Measurements from ENCODE around the gene ASH1L.
"Not testable (repeated sequence)": the region's sequence is repeated elsewhere in the genome, so short reads cannot be mapped to it uniquely, and the experiment has no call there.

Gene ASH1L

GRCh38 chr1:155486952-155487351, 75.7 kb downstream of the ASH1L start:
- not testable (repeated sequence) for DNase-seq (ENCODE audit: low spot score)

- no peak for DNase-seq (ENCODE audit: low spot score)
Measured at GRCh38 chr1:155485945-155486344, 76.7 kb downstream of the ASH1L start.

- no peak for DNase-seq (ENCODE audit: low spot score)
Measured at GRCh38 chr1:155485222-155485621, 77.4 kb downstream of the ASH1L start.

- DNase-seq (ENCODE audit: low spot score), result no peak
Measured at GRCh38 chr1:155481741-155482241, 80.8 kb downstream of the ASH1L start.

GRCh38 chr1:155479205-155479604, 83.4 kb downstream of the ASH1L start:
- no peak for DNase-seq (ENCODE audit: low spot score)

GRCh38 chr1:155478270-155478852, 84.2 kb downstream of the ASH1L start:
- no peak for DNase-seq (ENCODE audit: low spot score)

GRCh38 chr1:155474146-155474545, 88.5 kb downstream of the ASH1L start:
- DNase-seq (ENCODE audit: low spot score), result no peak

GRCh38 chr1:155473151-155473821, 89.3 kb downstream of the ASH1L start:
- DNase-seq (ENCODE audit: low spot score), result no peak

GRCh38 chr1:155472491-155473083, 90.0 kb downstream of the ASH1L start:
- no peak for DNase-seq (ENCODE audit: low spot score)

- no peak for DNase-seq (ENCODE audit: low spot score)
Measured at GRCh38 chr1:155471891-155472290, 90.7 kb downstream of the ASH1L start.

- DNase-seq (ENCODE audit: low spot score), result no peak
Measured at GRCh38 chr1:155471026-155471425, 91.6 kb downstream of the ASH1L start.

GRCh38 chr1:155466996-155467395, 95.6 kb downstream of the ASH1L start:
- no peak for DNase-seq (ENCODE audit: low spot score)

GRCh38 chr1:155466617-155466972, 96.0 kb downstream of the ASH1L start:
- no peak for DNase-seq (ENCODE audit: low spot score)

GRCh38 chr1:155463865-155464650, 98.5 kb downstream of the ASH1L start:
- DNase-seq (ENCODE audit: low spot score), result no peak

- no peak for DNase-seq (ENCODE audit: low spot score)
Measured at GRCh38 chr1:155458111-155458510, 104.5 kb downstream of the ASH1L start.

- no peak for DNase-seq (ENCODE audit: low spot score)
Measured at GRCh38 chr1:155457266-155457665, 105.3 kb downstream of the ASH1L start.

- no peak for DNase-seq (ENCODE audit: low spot score)
Measured at GRCh38 chr1:155455588-155456195, 106.9 kb downstream of the ASH1L start.

- no peak for DNase-seq (ENCODE audit: low spot score)
Measured at GRCh38 chr1:155454096-155454495, 108.5 kb downstream of the ASH1L start.

- no peak for DNase-seq (ENCODE audit: low spot score)
Measured at GRCh38 chr1:155453141-155453540, 109.5 kb downstream of the ASH1L start.

GRCh38 chr1:155451199-155451598, 111.4 kb downstream of the ASH1L start:
- no peak for DNase-seq (ENCODE audit: low spot score)

GRCh38 chr1:155442431-155442830, 120.2 kb downstream of the ASH1L start:
- not testable (repeated sequence) for DNase-seq (ENCODE audit: low spot score)

GRCh38 chr1:155437405-155437804, 125.2 kb downstream of the ASH1L start:
- no peak for DNase-seq (ENCODE audit: low spot score)

Measured in hematopoietic multipotent progenitor cell treated with erythropoietin and hydrocortisone succinate and interleukin-3 and kit ligand, for 15 days (in vitro differentiated cells).